HEK293T (cell line): Measurements from ENCODE around the gene PSME3IP1.

Source experiments
- CTCF ChIA-PET: fragments of 350-600 bp; formaldehyde crosslinking; extraction: SDS; loops from one replicate; lab custom pipeline; 2021; ENCODE audit warnings: antibody characterized with exemption, inconsistent platforms; lab: Yijun Ruan, JAX
- POLR2A ChIA-PET: fragments of 350-600 bp; formaldehyde crosslinking; extraction: SDS; loops from one replicate; lab custom pipeline; 2020; ENCODE audit warnings: antibody characterized with exemption, inconsistent platforms; lab: Yijun Ruan, JAX
- DNase-seq: peaks from one replicate; pipeline ENCODE4 v3.0.0; 2012; ENCODE audit warnings: mixed read lengths; ENCODE audit errors: extremely low spot score
- ARNT ChIP-seq: fragments of 450-650 bp; IDR thresholded peaks from 2 replicates; pipeline ENCODE4 v1.6.1; 2017; ENCODE audit warnings: mild to moderate bottlenecking
- BHLHE40 ChIP-seq: fragments of 450-650 bp; IDR thresholded peaks from 2 replicates; pipeline ENCODE4 v1.6.1; 2016; ENCODE audit warnings: mild to moderate bottlenecking, moderate library complexity, borderline replicate concordance
- CTBP1 ChIP-seq: fragments of 450-650 bp; IDR thresholded peaks from 2 replicates; pipeline ENCODE4 v1.6.1; 2016; ENCODE audit warnings: borderline replicate concordance
- ELF4 ChIP-seq: fragments of 450-650 bp; IDR thresholded peaks from 2 replicates; pipeline ENCODE4 v1.6.1; 2017; ENCODE audit warnings: antibody characterized with exemption
- FOXA1 ChIP-seq: fragments of 450-650 bp; IDR thresholded peaks from 2 replicates; pipeline ENCODE4 v1.6.1; 2016; ENCODE audit warnings: mild to moderate bottlenecking
- FOXK2 ChIP-seq: fragments of 450-650 bp; IDR thresholded peaks from 2 replicates; pipeline ENCODE4 v1.6.1; 2016; ENCODE audit warnings: mild to moderate bottlenecking
- FOXM1 ChIP-seq: fragments of 450-650 bp; IDR thresholded peaks from 2 replicates; pipeline ENCODE4 v1.6.1; 2017; ENCODE audit warnings: mild to moderate bottlenecking, borderline replicate concordance
- HDGF ChIP-seq: fragments of 450-650 bp; IDR thresholded peaks from 2 replicates; pipeline ENCODE4 v1.6.1; 2017; ENCODE audit warnings: antibody characterized with exemption, borderline replicate concordance
- L3MBTL2 ChIP-seq: fragments of 450-650 bp; conservative IDR thresholded peaks from 2 replicates; pipeline ENCODE4 v1.6.1; 2016; ENCODE audit warnings: mild to moderate bottlenecking
- LEF1 ChIP-seq: fragments of 450-650 bp; IDR thresholded peaks from 2 replicates; pipeline ENCODE4 v1.6.1; 2017; ENCODE audit warnings: mild to moderate bottlenecking, borderline replicate concordance
- NFRKB ChIP-seq: fragments of 450-650 bp; IDR thresholded peaks from 2 replicates; pipeline ENCODE4 v1.6.1; 2016; ENCODE audit warnings: mild to moderate bottlenecking, moderate library complexity
- PKNOX1 ChIP-seq: fragments of 450-650 bp; IDR thresholded peaks from 2 replicates; pipeline ENCODE4 v1.6.1; 2016
- SP1 ChIP-seq: fragments of 450-650 bp; IDR thresholded peaks from 2 replicates; pipeline ENCODE4 v1.6.1; 2017
- SUZ12 ChIP-seq: fragments of 450-650 bp; IDR thresholded peaks from 2 replicates; pipeline ENCODE4 v1.6.1; 2016; ENCODE audit warnings: mild to moderate bottlenecking
- TARDBP ChIP-seq: fragments of 450-650 bp; IDR thresholded peaks from 2 replicates; pipeline ENCODE4 v1.6.1; 2016
- ZNF384 ChIP-seq: fragments of 450-650 bp; IDR thresholded peaks from 2 replicates; pipeline ENCODE4 v1.6.1; 2016

PSME3IP1 gene

DNA sequence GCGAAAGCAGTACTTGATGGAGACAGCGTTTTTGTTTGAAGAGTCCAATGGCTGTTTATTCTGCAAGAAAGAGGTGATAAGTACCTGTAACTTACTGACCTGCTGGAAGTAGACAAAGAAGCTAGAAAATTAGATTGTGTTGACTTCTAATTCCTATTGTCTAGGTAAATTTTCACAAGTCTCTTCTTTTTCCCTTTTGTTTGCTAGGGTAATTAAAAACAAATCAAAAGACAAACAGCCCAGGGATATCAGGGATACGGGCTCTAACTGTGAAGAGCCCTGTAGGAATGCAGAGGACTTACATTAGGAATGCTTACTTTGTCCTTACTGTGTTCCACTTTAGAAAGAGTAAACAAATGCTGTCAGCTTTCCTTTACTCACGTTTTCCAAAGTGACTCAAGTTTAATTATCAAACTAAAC is 7.0 kb downstream of the PSME3IP1 start:
- TF ChIP-seq PKNOX1, result no peak
- TF ChIP-seq NFRKB, result no peak
- ChIA-PET CTCF (interaction anchor here (0.7 kb wide), 1 partner anchor 16 kb away, joined by 3 read pairs; no protein-coding TSS in a partner anchor), POLR2A (no interaction called here)
- no peak for DNase-seq

DNA sequence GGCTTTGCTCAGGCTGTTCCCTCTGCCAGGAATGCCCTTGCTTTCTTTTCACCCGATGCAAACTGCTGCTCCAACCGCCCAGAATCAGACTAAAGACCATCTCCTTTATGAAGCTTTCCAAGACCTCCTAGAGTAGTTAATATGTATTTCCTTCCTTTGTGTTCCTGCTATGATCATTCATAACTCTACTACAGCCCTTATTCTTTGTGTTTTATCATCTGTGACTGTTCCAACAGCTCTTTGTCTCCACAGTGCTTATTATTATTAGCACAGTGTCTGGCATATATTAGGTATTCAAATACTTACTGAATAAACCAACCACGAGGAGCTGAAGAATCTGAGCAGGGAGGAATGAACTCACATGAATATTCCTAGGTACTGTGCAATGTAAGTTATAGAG is 7.6 kb downstream of the PSME3IP1 start:
- no peak for DNase-seq
- ChIA-PET POLR2A (no interaction called here), CTCF (interaction anchor here (0.7 kb wide), 1 partner anchor 16 kb away, joined by 3 read pairs; no protein-coding TSS in a partner anchor)
- TF ChIP-seq LEF1 (no peak), BHLHE40 (no peak), CTBP1 (no peak), TARDBP (no peak), L3MBTL2 (no peak), SUZ12 (no peak), ZNF384 (no peak), ARNT (no peak)

GRCh38 chr16:57175896-57176295 is 9.9 kb downstream of the PSME3IP1 start:
- DNase-seq, result no peak
- ChIA-PET POLR2A (interaction anchor here (1.5 kb wide), 1 partner anchor 10 kb away, joined by 5 read pairs; the partner anchor contains the start of genes PSME3IP1 and RSPRY1), CTCF (interaction anchor here (0.6 kb wide), 1 partner anchor 502 kb away, joined by 6 read pairs; no protein-coding TSS in a partner anchor)
- TF ChIP-seq PKNOX1, result no peak
- no peak for TF ChIP-seq NFRKB
- TF ChIP-seq FOXA1, result no peak
- no peak for TF ChIP-seq TARDBP
- TF ChIP-seq FOXK2, result no peak
- no peak for TF ChIP-seq ARNT
- no peak for TF ChIP-seq L3MBTL2
- TF ChIP-seq ZNF384, result no peak
- no peak for TF ChIP-seq ELF4

DNA sequence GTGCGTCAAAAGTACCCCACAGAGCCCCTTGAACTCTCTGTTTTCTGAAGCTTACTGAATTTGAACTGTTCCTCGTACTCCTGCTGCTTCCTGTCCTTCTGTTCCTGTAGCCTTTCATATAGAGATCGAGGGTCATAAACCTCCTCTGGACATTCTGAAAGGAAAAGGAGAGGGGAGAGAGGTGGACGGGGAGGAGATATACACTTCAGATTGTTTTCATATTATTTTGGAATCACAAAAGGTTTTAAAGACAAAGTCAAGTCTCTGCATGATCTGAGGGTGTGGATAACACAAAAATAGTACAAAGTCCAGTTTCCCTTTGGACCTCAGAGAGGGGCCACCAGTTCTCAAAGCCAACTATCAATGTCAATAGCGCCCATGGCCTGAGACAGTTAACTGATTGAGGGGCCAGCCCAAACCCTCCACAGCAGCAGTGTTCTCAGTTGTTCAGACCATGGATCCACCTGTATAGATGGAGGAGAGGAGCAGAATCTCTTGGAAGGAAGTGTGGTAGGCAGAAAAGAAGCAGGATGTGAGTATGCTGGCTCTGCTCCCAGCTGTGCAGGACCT is 13.0 kb downstream of the PSME3IP1 start:
- ChIA-PET POLR2A (interaction anchor here (1.8 kb wide), 1 partner anchor 13 kb away, joined by 5 read pairs; the partner anchor contains the start of genes PSME3IP1 and RSPRY1), CTCF (interaction anchor here (1.0 kb wide), 1 partner anchor 79 kb away, joined by 3 read pairs; no protein-coding TSS in a partner anchor)
- DNase-seq, result no peak
- no peak for TF ChIP-seq HDGF

GRCh38 chr16:57169327-57169726 is 16.5 kb downstream of the PSME3IP1 start:
- TF ChIP-seq L3MBTL2, result no peak
- no peak for TF ChIP-seq CTBP1
- TF ChIP-seq FOXK2, result no peak
- TF ChIP-seq FOXA1, result no peak
- TF ChIP-seq ZNF384, result no peak
- no peak for DNase-seq
- ChIA-PET CTCF (no interaction called here), POLR2A (no interaction called here)

DNA sequence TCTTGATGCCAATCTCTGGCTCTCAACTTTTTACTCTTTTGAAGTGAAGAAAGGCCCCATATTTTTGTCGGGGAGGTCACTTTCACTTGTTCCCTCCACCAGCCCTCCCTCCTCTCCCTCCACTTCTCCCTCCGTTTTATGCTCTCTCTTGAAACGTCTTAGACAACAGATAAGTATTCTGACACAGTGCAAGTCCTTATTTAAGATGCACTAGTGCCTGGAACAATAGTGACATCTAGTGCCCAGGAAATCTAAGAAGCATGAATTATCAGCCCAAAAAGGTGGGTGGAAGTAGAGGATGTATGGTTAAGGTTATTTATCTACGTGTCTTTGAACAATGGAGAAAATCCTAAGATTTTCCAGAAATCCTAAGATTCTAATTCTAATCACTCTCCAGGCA is 17.9 kb downstream of the PSME3IP1 start:
- TF ChIP-seq ZNF384 (no peak), FOXA1 (no peak), CTBP1 (no peak), FOXM1 (no peak), ARNT (no peak), FOXK2 (no peak), PKNOX1 (no peak), HDGF (no peak), SP1 (no peak), ELF4 (no peak), SUZ12 (no peak), BHLHE40 (no peak), L3MBTL2 (no peak)
- POLR2A ChIA-PET, result no interaction called here
- CTCF ChIA-PET, result interaction anchor here (0.6 kb wide), 1 partner anchor 278 kb away, joined by 6 read pairs; no protein-coding TSS in a partner anchor
- peak; percentile 33 for DNase-seq

DNA sequence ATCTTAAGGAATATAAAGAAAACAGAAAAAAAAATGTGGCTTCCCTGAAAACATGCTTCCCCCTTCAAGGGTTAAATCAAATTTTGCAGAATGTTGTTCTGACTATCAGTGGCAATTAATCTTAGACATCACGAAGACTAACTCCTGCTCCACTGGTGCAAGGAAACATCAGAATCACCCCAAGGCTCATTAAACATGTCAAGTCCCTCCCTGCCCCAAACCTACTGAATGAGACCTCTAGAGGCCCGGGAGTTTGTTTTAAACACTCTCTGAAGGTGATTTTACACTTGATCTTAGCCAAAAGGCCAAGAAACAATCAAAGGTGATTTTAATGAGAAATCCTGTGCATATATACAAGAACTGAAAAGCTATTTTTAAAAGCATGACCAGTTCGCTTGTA is 18.3 kb downstream of the PSME3IP1 start:
- ChIA-PET CTCF (interaction anchor here (0.6 kb wide), 1 partner anchor 278 kb away, joined by 6 read pairs; no protein-coding TSS in a partner anchor), POLR2A (no interaction called here)
- DNase-seq, result no peak
- no peak for TF ChIP-seq PKNOX1
- TF ChIP-seq SP1, result no peak
- TF ChIP-seq ARNT, result no peak
- no peak for TF ChIP-seq ZNF384
- no peak for TF ChIP-seq ELF4
- no peak for TF ChIP-seq FOXA1
- no peak for TF ChIP-seq HDGF
- TF ChIP-seq SUZ12, result no peak
- no peak for TF ChIP-seq FOXK2
